Measurements from ENCODE around the gene PIPOX. TPM values are rescaled to one million over a fixed set of nuclear protein-coding genes. Genes with fewer than 3 reads are reported as not detected.
"Not testable (repeated sequence)": the region's sequence is repeated elsewhere in the genome, so short reads cannot be mapped to it uniquely, and the experiment has no call there.

PIPOX gene
- total RNA-seq, 2 donors from 2014 or later = 3.1 TPM; not detected in 1

GRCh38 chr17:29084541-29085146 lies 41.7 kb downstream of the PIPOX start:
- Histone ChIP-seq H3K36me3 (replicated peaks in 1 of 2; ENCODE audit: insufficient read depth in 1 of 2, low read depth in 2 of 2) (peaks cover 0 to 31% of the 10 kb centered on the region in 2 donors), H3K4me3 (no peak overlapping the region), H3K27ac (peak overlapping the region in 1 of 4 donors; percentile 15), H3K4me1 (no peaks in the 10 kb centered on the region), H3K9me3 (no peaks in the 10 kb centered on the region), H3K27me3 (no peaks in the 10 kb centered on the region)
- intact Hi-C loops (cut with DNase I) = no loop called here
- ATAC-seq (no peak), DNase-seq (peak in 3 of 4 donors; percentile 61 to 70 (median 67))
- WGBS, 2 donors = 74 to 78% methylated on average over 21 of the region's 21 CpGs
- no peak for TF ChIP-seq POLR2A (IDR thresholded peaks at IDR 0.05)
- no peak for TF ChIP-seq CTCF (IDR thresholded peaks at IDR 0.05)

DNA sequence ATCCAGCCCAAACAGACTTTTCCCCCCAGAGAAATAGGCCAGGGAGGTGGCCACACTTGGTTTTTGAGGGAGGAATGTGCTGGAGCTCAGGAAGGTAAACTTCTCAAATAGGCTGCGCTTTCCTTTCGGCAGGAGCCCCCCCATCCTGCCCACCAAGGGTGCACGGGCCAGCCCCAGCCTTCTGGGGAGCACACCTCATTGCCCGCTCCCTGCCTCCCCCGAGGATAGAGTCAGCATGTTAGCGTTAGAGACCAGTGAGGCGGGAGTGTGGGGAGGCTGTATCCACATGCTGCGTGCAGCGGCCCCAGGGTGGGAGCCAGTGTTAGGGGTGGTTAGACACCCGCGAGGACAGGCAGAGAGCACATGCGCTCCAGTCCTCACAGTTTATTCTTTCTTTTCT lies 42.3 kb downstream of the PIPOX start:
- peak overlapping the region in 1 of 4 donors; percentile 15 for H3K27ac ChIP-seq
- DNase-seq (no peak), ATAC-seq (no peak)
- no peaks in the 10 kb centered on the region for H3K27me3 ChIP-seq
- no peaks in the 10 kb centered on the region for H3K9me3 ChIP-seq
- WGBS, 2 donors = 82 to 93% methylated on average over 12 of the region's 12 CpGs
- no peak overlapping the region for H3K4me3 ChIP-seq
- no peaks in the 10 kb centered on the region for H3K4me1 ChIP-seq
- intact Hi-C loops (cut with DNase I) = no loop called here
- TF ChIP-seq POLR2A (IDR thresholded peaks at IDR 0.05) = no peak
- TF ChIP-seq CTCF (IDR thresholded peaks at IDR 0.05) = no peak
- H3K36me3 ChIP-seq (replicated peaks in 1 of 2; ENCODE audit: insufficient read depth in 1 of 2, low read depth in 2 of 2) = peaks cover 0 to 30% of the 10 kb centered on the region in 2 donors

GRCh38 chr17:29086628-29087332 lies 43.8 kb downstream of the PIPOX start:
- 92 to 96% methylated on average over 6 to 19 of the region's 19 CpGs for WGBS, 2 donors
- Histone ChIP-seq H3K4me1 (no peaks in the 10 kb centered on the region), H3K27me3 (no peaks in the 10 kb centered on the region), H3K9me3 (no peaks in the 10 kb centered on the region), H3K4me3 (no peak overlapping the region), H3K36me3 (replicated peaks in 1 of 2; ENCODE audit: insufficient read depth in 1 of 2, low read depth in 2 of 2) (peaks cover 0 to 34% of the 10 kb centered on the region in 2 donors), H3K27ac (no peak overlapping the region)
- no peak for TF ChIP-seq CTCF (IDR thresholded peaks at IDR 0.05)
- no peak for TF ChIP-seq POLR2A (IDR thresholded peaks at IDR 0.05)
- no peak for DNase-seq
- intact Hi-C loops (cut with DNase I) = no loop called here
- ATAC-seq = no peak

DNA sequence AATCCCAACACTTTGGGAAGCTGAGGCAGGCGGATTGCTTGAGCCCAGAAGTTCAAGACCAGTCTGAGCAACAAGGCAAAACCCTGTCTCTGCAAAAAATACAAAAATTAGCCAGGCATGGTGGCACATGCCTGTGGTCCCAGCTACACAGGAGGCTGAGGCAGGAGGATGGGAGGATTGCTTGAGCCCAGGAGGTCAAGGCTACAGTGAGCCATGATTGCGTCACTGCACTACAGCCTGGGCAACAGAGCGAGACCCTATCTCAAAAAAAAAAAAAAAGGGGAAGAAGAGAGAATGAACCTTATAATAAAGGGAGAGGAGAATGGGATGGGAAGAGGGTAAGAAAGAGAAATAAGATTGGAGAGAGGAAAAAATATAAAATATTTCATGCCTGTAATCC lies 45.8 kb downstream of the PIPOX start:
- H3K9me3 ChIP-seq; H3K4me3 ChIP-seq; DNase-seq; intact Hi-C loops (cut with DNase I); H3K4me1 ChIP-seq; ATAC-seq; H3K27me3 ChIP-seq; H3K27ac ChIP-seq: not testable (repeated sequence)
- H3K36me3 ChIP-seq (replicated peaks in 1 of 2; ENCODE audit: insufficient read depth in 1 of 2, low read depth in 2 of 2) = peaks cover 6 to 43% of the 10 kb centered on the region in 2 donors
- WGBS, 2 donors = 95 to 100% methylated on average over 3 of the region's 3 CpGs

GRCh38 chr17:29089601-29090044 lies 46.7 kb downstream of the PIPOX start:
- DNase-seq (no peak), ATAC-seq (no peak)
- intact Hi-C loops (cut with DNase I) = no loop called here
- no peaks in the 10 kb centered on the region for H3K9me3 ChIP-seq
- H3K36me3 ChIP-seq (replicated peaks in 1 of 2; ENCODE audit: insufficient read depth in 1 of 2, low read depth in 2 of 2) = peaks cover 6 to 47% of the 10 kb centered on the region in 2 donors
- no peaks in the 10 kb centered on the region for H3K27me3 ChIP-seq
- H3K27ac ChIP-seq = no peak overlapping the region
- WGBS, 2 donors = 73 to 75% methylated on average over 16 to 20 of the region's 20 CpGs
- no peak overlapping the region for H3K4me3 ChIP-seq
- H3K4me1 ChIP-seq = no peaks in the 10 kb centered on the region
- no peak for TF ChIP-seq POLR2A (IDR thresholded peaks at IDR 0.05)
- TF ChIP-seq CTCF (IDR thresholded peaks at IDR 0.05) = no peak
